22Rv1 (cell line): ENCODE results near the gene COL13A1.

Source experiments
- CTCF ChIP-seq: fragments of 450-650 bp; IDR thresholded peaks from 2 replicates; pipeline ENCODE4 v1.5.1; 2017; ENCODE audit warnings: mild to moderate bottlenecking
- ZFX ChIP-seq: fragments of 450-650 bp; IDR thresholded peaks from 2 replicates; pipeline ENCODE4 v1.6.1; 2017; ENCODE audit warnings: antibody characterized with exemption, borderline replicate concordance

GRCh38 chr10:69878038-69878437 is 76.3 kb downstream of the COL13A1 start:
- TF ChIP-seq ZFX (no peak), CTCF (no peak)
